H1 (cell line): ENCODE data around the gene UBE2G2.

Experiments used
- CHD1 ChIP-seq: IDR thresholded peaks from 2 replicates; pipeline ENCODE4 v1.6.1; 2012; ENCODE audit warnings: low read depth, low read length, improper control_type of control experiment
- HDAC2 ChIP-seq, 2 experiments: fragments of 300-600 bp in 1 of 2; sonication (generic) in 1 of 2; IDR thresholded peaks; 2 replicates each; pipeline ENCODE4 v1.6.1; 2011 to 2012; ENCODE audit warnings: low read depth in 2 of 2, low read length in 2 of 2, mild to moderate bottlenecking in 2 of 2, moderate library complexity in 2 of 2, borderline replicate concordance in 1 of 2, inconsistent platforms in 1 of 2
- MAFK ChIP-seq: IDR thresholded peaks from 2 replicates; pipeline ENCODE4 v1.6.1; 2012; ENCODE audit warnings: low read depth, mild to moderate bottlenecking, improper control_type of control experiment, low read length
- POLR2A ChIP-seq, 2 experiments: IDR thresholded peaks; 1 replicate in 1 of 2; 2 replicates in 1 of 2; pipeline ENCODE4 v1.6.1; 2011; ENCODE audit warnings: low read depth in 2 of 2, low read length in 2 of 2, mild to moderate bottlenecking in 2 of 2; ENCODE audit errors: control extremely low read depth in 1 of 2
- RAD21 ChIP-seq, 2 experiments: IDR thresholded peaks in 1 of 2; conservative IDR thresholded peaks in 1 of 2; 2 replicates each; pipeline ENCODE4 v1.6.1; 2011; ENCODE audit warnings: low read depth in 2 of 2, low read length in 2 of 2, improper control_type of control experiment in 1 of 2, inconsistent platforms in 1 of 2, mild to moderate bottlenecking in 1 of 2, moderate library complexity in 1 of 2
- SIRT6 ChIP-seq: IDR thresholded peaks from one replicate; pipeline ENCODE4 v1.7.1; 2012; ENCODE audit warnings: low read length, inconsistent platforms
- TCF12 ChIP-seq: IDR thresholded peaks from 2 replicates; pipeline ENCODE4 v1.6.1; 2011; ENCODE audit warnings: low read depth, mild to moderate bottlenecking, low read length
- TF ChIP-seq, protein P1 (sequence below): fragments of 300-600 bp; sonication (generic); IDR thresholded peaks from 2 replicates; pipeline ENCODE4 v1.7.1; 2012; ENCODE audit warnings: low read length, moderate library complexity, mild to moderate bottlenecking, inconsistent platforms; ENCODE audit not compliant: insufficient replicate concordance
- TF ChIP-seq, protein P2 (sequence below), 3 experiments: IDR thresholded peaks; 1 replicate in 2 of 3; 2 replicates in 1 of 3; pipeline versions ENCODE4 v1.5.1 to v1.6.1; 2011; ENCODE audit warnings: low read length in 3 of 3, mild to moderate bottlenecking in 3 of 3, inconsistent platforms in 2 of 3, low read depth in 1 of 3, moderate library complexity in 1 of 3; ENCODE audit not compliant: insufficient read depth in 1 of 3; ENCODE audit errors: control extremely low read depth in 1 of 3

DNA sequence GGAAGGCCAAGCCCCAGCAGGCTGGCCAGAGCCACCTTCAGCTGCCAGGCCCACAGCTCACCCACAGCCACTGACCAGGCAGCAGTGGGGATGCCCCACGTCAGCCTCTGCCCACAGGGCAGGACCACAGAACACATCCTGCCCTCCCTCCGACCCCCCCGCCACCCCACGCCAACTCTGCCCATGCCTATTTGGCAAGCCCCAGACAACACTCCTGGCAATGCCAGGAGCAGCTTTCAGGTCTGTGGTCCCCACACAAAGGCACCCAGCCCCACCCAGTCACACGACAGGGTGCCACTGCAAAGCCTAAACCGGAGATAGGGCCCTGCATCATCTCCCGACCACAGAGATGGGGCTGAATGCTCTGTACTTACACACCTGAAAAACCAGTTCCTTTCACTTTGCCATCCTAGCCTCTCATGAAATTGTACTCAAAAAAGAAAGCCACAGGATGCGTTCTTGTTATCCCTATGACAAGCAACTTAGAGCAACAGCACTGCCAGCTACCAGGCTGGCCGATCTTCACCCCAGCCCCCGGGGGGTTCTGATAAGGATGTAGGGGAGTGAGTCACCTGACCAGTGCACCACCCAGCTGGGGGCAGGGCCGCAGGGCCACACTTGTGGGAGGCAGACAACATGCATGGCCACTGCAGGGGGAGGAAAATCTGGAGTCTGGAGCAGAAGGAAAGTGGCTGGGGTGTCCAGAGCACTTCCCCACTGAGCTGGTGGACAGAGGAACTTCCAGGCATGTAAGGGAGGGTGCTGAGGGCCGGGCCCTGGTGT, 36.2 kb downstream of the UBE2G2 start:
- no peak for TF ChIP-seq POLR2A (IDR thresholded peaks at IDR 0.05; ENCODE audit: control extremely low read depth in 1 of 2, low read depth in 2 of 2, low read length in 2 of 2)
- TF ChIP-seq, protein P1, sequence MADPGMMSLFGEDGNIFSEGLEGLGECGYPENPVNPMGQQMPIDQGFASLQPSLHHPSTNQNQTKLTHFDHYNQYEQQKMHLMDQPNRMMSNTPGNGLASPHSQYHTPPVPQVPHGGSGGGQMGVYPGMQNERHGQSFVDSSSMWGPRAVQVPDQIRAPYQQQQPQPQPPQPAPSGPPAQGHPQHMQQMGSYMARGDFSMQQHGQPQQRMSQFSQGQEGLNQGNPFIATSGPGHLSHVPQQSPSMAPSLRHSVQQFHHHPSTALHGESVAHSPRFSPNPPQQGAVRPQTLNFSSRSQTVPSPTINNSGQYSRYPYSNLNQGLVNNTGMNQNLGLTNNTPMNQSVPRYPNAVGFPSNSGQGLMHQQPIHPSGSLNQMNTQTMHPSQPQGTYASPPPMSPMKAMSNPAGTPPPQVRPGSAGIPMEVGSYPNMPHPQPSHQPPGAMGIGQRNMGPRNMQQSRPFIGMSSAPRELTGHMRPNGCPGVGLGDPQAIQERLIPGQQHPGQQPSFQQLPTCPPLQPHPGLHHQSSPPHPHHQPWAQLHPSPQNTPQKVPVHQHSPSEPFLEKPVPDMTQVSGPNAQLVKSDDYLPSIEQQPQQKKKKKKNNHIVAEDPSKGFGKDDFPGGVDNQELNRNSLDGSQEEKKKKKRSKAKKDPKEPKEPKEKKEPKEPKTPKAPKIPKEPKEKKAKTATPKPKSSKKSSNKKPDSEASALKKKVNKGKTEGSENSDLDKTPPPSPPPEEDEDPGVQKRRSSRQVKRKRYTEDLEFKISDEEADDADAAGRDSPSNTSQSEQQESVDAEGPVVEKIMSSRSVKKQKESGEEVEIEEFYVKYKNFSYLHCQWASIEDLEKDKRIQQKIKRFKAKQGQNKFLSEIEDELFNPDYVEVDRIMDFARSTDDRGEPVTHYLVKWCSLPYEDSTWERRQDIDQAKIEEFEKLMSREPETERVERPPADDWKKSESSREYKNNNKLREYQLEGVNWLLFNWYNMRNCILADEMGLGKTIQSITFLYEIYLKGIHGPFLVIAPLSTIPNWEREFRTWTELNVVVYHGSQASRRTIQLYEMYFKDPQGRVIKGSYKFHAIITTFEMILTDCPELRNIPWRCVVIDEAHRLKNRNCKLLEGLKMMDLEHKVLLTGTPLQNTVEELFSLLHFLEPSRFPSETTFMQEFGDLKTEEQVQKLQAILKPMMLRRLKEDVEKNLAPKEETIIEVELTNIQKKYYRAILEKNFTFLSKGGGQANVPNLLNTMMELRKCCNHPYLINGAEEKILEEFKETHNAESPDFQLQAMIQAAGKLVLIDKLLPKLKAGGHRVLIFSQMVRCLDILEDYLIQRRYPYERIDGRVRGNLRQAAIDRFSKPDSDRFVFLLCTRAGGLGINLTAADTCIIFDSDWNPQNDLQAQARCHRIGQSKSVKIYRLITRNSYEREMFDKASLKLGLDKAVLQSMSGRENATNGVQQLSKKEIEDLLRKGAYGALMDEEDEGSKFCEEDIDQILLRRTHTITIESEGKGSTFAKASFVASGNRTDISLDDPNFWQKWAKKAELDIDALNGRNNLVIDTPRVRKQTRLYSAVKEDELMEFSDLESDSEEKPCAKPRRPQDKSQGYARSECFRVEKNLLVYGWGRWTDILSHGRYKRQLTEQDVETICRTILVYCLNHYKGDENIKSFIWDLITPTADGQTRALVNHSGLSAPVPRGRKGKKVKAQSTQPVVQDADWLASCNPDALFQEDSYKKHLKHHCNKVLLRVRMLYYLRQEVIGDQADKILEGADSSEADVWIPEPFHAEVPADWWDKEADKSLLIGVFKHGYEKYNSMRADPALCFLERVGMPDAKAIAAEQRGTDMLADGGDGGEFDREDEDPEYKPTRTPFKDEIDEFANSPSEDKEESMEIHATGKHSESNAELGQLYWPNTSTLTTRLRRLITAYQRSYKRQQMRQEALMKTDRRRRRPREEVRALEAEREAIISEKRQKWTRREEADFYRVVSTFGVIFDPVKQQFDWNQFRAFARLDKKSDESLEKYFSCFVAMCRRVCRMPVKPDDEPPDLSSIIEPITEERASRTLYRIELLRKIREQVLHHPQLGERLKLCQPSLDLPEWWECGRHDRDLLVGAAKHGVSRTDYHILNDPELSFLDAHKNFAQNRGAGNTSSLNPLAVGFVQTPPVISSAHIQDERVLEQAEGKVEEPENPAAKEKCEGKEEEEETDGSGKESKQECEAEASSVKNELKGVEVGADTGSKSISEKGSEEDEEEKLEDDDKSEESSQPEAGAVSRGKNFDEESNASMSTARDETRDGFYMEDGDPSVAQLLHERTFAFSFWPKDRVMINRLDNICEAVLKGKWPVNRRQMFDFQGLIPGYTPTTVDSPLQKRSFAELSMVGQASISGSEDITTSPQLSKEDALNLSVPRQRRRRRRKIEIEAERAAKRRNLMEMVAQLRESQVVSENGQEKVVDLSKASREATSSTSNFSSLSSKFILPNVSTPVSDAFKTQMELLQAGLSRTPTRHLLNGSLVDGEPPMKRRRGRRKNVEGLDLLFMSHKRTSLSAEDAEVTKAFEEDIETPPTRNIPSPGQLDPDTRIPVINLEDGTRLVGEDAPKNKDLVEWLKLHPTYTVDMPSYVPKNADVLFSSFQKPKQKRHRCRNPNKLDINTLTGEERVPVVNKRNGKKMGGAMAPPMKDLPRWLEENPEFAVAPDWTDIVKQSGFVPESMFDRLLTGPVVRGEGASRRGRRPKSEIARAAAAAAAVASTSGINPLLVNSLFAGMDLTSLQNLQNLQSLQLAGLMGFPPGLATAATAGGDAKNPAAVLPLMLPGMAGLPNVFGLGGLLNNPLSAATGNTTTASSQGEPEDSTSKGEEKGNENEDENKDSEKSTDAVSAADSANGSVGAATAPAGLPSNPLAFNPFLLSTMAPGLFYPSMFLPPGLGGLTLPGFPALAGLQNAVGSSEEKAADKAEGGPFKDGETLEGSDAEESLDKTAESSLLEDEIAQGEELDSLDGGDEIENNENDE: no peak
- TF ChIP-seq CHD1: no peak
- TF ChIP-seq HDAC2 (IDR thresholded peaks at IDR 0.05; ENCODE audit: borderline replicate concordance in 1 of 2, low read depth in 2 of 2, low read length in 2 of 2): no peak
- no peak for TF ChIP-seq RAD21 (IDR thresholded peaks at IDR 0.05 in 1 of 2, conservative IDR thresholded peaks at IDR 0.05 in 1 of 2; ENCODE audit: low read depth in 2 of 2, low read length in 2 of 2)
- no peak for TF ChIP-seq TCF12
- TF ChIP-seq, protein P2, sequence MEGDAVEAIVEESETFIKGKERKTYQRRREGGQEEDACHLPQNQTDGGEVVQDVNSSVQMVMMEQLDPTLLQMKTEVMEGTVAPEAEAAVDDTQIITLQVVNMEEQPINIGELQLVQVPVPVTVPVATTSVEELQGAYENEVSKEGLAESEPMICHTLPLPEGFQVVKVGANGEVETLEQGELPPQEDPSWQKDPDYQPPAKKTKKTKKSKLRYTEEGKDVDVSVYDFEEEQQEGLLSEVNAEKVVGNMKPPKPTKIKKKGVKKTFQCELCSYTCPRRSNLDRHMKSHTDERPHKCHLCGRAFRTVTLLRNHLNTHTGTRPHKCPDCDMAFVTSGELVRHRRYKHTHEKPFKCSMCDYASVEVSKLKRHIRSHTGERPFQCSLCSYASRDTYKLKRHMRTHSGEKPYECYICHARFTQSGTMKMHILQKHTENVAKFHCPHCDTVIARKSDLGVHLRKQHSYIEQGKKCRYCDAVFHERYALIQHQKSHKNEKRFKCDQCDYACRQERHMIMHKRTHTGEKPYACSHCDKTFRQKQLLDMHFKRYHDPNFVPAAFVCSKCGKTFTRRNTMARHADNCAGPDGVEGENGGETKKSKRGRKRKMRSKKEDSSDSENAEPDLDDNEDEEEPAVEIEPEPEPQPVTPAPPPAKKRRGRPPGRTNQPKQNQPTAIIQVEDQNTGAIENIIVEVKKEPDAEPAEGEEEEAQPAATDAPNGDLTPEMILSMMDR (IDR thresholded peaks at IDR 0.05; ENCODE audit: control extremely low read depth in 1 of 3, insufficient read depth in 1 of 3, low read depth in 1 of 3, low read length in 3 of 3): no peak
- no peak for TF ChIP-seq MAFK
- no peak for TF ChIP-seq SIRT6
